ENCODE results near the gene EXD3. TPM values are rescaled to one million over a fixed set of nuclear protein-coding genes. Genes with fewer than 3 reads are reported as not detected.

EXD3 gene
- total RNA-seq, 2 donors from 2014 or later, result 15.4 to 17.8 TPM

- H3K9me3 ChIP-seq (ENCODE audit: control insufficient read depth, low read length, poor library complexity, severe bottlenecking), result no peaks in the 10 kb centered on the region
- Mint-ChIP-seq H3K27me3 (peaks cover 6% of the 10 kb centered on the region), H3K4me3 (peak overlapping the region; percentile 15), H3K27ac (no peak overlapping the region), H3K4me1 (peaks cover 25% of the 10 kb centered on the region), H3K36me3 (ENCODE audit: low read depth) (no peaks in the 10 kb centered on the region)
- ATAC-seq (no peak), DNase-seq (no peak)
Observed at GRCh38 chr9:137447722-137448601, 25.0 kb upstream of the EXD3 start.

DNA sequence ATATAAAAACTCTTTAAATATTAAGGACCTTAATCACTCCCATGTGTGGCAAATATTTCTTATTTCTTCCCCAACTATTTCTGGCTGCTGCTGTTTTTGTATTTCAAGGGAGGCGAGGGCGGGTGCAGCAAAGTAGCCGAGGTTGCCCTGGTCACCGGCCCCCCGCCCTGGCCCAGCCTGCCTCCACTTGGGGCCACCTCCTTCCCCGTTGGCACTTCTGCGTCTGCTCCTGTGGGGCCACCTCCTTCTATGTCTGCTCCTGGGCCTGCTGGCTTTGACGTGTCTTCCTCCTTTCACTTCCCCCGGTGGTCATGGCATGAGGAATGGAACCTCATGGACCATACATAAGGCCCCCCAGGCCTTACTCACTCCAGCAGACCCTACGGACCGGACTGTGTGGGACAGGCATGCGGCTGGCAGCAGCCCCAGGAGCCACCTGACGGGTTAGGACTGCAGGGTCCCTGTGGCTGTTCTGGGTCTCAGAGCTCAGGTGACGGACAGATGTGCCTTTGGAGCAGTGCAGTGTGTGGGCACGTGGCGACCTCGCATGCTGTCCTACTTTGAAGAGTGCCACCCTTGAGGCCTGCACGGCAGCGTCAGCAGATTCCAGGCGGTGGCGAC is 24.0 kb upstream of the EXD3 start:
- no peak overlapping the region for H3K27ac Mint-ChIP-seq
- DNase-seq (no peak), ATAC-seq (no peak)
- H3K36me3 Mint-ChIP-seq (ENCODE audit: low read depth), result no peaks in the 10 kb centered on the region
- peaks cover 2% of the 10 kb centered on the region for H3K9me3 ChIP-seq (ENCODE audit: control insufficient read depth, low read length, poor library complexity, severe bottlenecking)
- peaks cover 22% of the 10 kb centered on the region for H3K4me1 Mint-ChIP-seq
- H3K4me3 Mint-ChIP-seq, result no peak overlapping the region
- peaks cover 6% of the 10 kb centered on the region for H3K27me3 Mint-ChIP-seq

DNA sequence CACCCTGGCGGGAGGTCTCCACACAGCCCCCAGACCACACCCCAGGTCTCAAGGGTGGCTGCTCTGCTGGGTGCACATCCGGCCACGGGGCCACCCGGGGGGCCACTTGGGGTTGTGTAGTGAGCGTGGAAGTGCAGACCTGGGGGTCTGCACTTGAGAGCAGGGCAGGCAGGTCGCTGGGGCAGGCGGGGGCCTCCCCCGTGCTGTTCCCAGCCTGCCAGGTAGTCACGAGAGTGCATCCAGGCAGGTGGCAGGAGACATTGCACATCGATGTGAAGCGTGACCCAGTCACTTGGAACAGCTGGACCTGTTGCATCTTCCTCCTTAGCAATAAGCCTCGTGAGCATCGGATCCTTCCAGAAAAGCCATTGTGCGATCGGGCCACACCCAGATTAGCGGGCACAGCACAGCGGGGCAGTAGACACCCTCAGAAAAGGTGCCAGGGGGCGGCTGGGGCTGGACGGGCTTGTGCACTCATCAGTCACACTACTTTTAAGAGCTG is 23.0 kb upstream of the EXD3 start:
- peak in 2 of 3 donors; percentile 3 to 6 for DNase-seq
- H3K9me3 ChIP-seq (ENCODE audit: control insufficient read depth, low read length, poor library complexity, severe bottlenecking), result peaks cover 2% of the 10 kb centered on the region
- H3K4me1 Mint-ChIP-seq, result peaks cover 19% of the 10 kb centered on the region
- peak overlapping the region; percentile 39 for H3K27ac Mint-ChIP-seq
- H3K4me3 Mint-ChIP-seq, result no peak overlapping the region
- H3K36me3 Mint-ChIP-seq (ENCODE audit: low read depth), result no peaks in the 10 kb centered on the region
- H3K27me3 Mint-ChIP-seq, result peaks cover 6% of the 10 kb centered on the region
- ATAC-seq, result peak; percentile 1

GRCh38 chr9:137445275-137445807 is 22.4 kb upstream of the EXD3 start:
- Mint-ChIP-seq H3K27me3 (peaks cover 6% of the 10 kb centered on the region), H3K27ac (peak overlapping the region; percentile 39)

GRCh38 chr9:137444106-137444790 is 21.3 kb upstream of the EXD3 start:
- H3K4me3 Mint-ChIP-seq, result no peak overlapping the region
- no peaks in the 10 kb centered on the region for H3K36me3 Mint-ChIP-seq (ENCODE audit: low read depth)
- H3K9me3 ChIP-seq (ENCODE audit: control insufficient read depth, low read length, poor library complexity, severe bottlenecking), result peaks cover 2% of the 10 kb centered on the region
- DNase-seq, result no peak
- H3K27me3 Mint-ChIP-seq, result peaks cover 10% of the 10 kb centered on the region
- H3K4me1 Mint-ChIP-seq, result peaks cover 17% of the 10 kb centered on the region
- peak overlapping the region; percentile 8 for H3K27ac Mint-ChIP-seq
- no peak for ATAC-seq

More at GRCh38 chr9:137445275-137445807, 22.4 kb upstream of the EXD3 start:
- Mint-ChIP-seq H3K36me3 (ENCODE audit: low read depth) (no peaks in the 10 kb centered on the region), H3K4me1 (peaks cover 15% of the 10 kb centered on the region), H3K4me3 (no peak overlapping the region)
- ATAC-seq (peak; percentile 73), DNase-seq (peak; percentile 63 to 83 (median 70))
- H3K9me3 ChIP-seq (ENCODE audit: control insufficient read depth, low read length, poor library complexity, severe bottlenecking), result peaks cover 2% of the 10 kb centered on the region

DNA sequence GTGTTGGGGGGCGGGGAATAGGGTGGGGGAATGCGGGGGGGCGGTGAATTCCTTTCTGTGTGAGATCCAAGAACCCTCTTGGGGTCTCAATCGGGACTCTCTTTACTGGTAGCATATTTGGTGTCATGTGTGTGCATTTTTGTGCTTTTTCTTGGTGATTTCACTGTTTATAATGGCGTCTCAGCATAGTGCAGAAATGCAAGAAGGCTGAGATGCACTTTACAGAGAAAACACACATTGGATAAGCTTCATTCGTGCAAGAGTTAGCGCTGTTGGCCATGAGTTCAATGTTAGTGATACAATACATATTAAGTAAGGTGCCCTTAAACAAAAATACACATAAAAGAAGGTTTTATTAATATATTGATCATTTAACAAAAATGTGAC is 19.0 kb upstream of the EXD3 start:
- no peaks in the 10 kb centered on the region for H3K36me3 Mint-ChIP-seq (ENCODE audit: low read depth)
- H3K27me3 Mint-ChIP-seq, result peaks cover 12% of the 10 kb centered on the region
- peaks cover 11% of the 10 kb centered on the region for H3K4me1 Mint-ChIP-seq
- no peak for ATAC-seq
- H3K9me3 ChIP-seq (ENCODE audit: control insufficient read depth, low read length, poor library complexity, severe bottlenecking), result peaks cover 2% of the 10 kb centered on the region
- H3K27ac Mint-ChIP-seq, result no peak overlapping the region
- DNase-seq, result no peak
- peak overlapping the region; percentile 28 for H3K4me3 Mint-ChIP-seq

DNA sequence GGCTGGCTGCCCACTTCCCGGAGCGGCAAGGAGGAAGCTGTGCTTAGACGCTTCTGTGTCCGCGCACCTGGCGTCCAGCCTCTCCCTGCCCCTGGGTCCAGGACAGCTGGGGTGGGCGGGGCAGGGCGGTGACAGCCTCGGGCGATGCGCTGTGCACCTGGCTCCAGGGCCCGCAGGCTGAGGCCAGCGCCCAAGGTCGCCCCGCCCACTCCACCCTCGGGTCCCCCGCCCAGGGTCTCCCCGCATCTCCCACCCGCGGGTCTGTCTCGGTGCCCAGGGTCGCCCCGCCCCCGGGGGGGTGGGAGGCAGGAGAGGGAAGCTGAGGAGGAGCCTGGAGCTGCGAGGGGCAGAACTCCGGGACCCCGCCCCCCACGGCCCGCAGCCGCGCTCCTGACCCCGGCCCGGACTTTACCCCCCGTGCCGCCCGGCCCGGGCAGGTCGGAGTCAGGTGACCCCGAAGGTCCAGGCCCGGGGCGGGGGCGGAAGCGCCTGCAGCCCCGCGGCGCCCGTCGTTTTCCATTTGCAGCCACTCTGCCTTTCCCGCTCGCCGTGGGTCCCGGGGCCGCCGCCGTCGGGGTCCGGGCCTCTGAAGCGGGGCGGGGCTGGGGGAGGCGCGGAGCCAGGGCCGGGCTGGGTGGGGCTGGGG is 18.4 kb upstream of the EXD3 start, which contains the start of gene ENTPD8:
Gene ENTPD8 (minus strand): TSS at position 69 of the 646 bp plus-strand sequence. CDS start 3,072 bp downstream, outside the sequence.
- peaks cover 12% of the 10 kb centered on the region for H3K27me3 Mint-ChIP-seq
- no peak within 1 kb of the TSS for H3K27ac Mint-ChIP-seq
- ATAC-seq, result no peak
- no peaks in the 10 kb centered on the region for H3K36me3 Mint-ChIP-seq (ENCODE audit: low read depth)
- peak within 1 kb of the TSS; percentile 28 for H3K4me3 Mint-ChIP-seq
- peaks cover 10% of the 10 kb centered on the region for H3K4me1 Mint-ChIP-seq
- peaks cover 2% of the 10 kb centered on the region for H3K9me3 ChIP-seq (ENCODE audit: control insufficient read depth, low read length, poor library complexity, severe bottlenecking)
- peak in 2 of 3 donors; percentile 5 to 29 for DNase-seq

DNA sequence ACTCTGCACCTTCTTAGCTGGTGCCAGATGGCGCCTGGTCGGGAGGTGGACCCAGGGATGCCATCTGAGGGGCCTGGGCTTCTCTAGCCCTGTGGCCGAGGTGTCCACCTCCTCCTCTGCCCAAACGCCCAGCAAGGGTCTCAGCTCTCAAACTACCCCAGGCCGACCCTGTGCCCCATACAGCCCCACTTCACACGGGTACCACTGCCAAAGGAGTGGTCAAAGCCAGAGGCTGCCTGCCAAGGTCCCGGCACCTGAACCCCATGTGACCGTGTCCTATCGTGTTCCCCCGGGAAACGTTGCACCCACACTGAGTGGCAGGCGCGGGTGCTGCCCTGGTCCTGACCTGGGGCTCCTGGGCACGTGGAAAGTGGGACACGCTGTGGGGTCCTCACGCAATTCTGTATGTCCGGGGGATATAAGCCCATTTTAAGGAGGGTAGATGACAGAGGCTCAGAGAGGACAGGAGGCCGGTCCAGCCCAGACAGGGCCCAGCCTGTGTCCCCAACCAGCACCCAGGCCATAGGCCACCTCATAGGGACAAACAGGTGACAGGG is 16.3 kb upstream of the EXD3 start:
- ATAC-seq (no peak), DNase-seq (peak in 2 of 3 donors; percentile 3 to 8)
- peaks cover 12% of the 10 kb centered on the region for H3K27me3 Mint-ChIP-seq

DNA sequence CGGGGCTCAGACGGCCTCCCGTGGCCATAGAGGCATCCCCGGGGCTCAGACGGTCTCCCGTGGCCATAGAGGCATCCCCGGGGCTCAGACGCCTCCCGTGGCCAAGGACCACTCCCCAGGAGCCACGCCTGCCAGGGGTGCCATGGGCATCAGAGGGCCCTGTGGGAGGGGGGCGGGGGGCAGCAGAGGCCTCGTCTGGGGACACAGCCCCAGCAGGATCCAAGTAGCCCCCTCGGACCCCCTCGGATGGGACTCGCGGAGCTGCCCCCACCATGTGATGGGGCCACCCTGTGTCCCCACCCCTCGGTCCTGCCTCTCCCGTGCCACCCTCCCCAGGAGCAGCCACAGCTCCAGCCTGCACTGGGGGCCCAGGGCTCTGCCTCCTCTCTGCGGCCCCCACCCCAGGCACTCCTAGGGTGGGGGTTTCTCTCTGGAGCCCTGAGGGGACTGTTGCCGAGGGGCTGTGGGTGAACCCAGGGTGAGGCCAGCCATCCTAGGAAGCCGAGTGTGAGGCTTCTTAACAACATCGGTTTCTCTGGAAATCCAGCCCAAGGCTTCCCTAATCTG is 15.7 kb upstream of the EXD3 start:
- no peak overlapping the region for H3K27ac Mint-ChIP-seq
- peak in 1 of 3 donors; percentile 5 for DNase-seq
- H3K4me3 Mint-ChIP-seq, result no peak overlapping the region
- peaks cover 2% of the 10 kb centered on the region for H3K9me3 ChIP-seq (ENCODE audit: control insufficient read depth, low read length, poor library complexity, severe bottlenecking)
- peaks cover 4% of the 10 kb centered on the region for H3K4me1 Mint-ChIP-seq
- no peaks in the 10 kb centered on the region for H3K36me3 Mint-ChIP-seq (ENCODE audit: low read depth)
- ATAC-seq, result no peak
- peaks cover 10% of the 10 kb centered on the region for H3K27me3 Mint-ChIP-seq

More for the DNA sequence above, 16.3 kb upstream of the EXD3 start:
- peaks cover 2% of the 10 kb centered on the region for H3K9me3 ChIP-seq (ENCODE audit: control insufficient read depth, low read length, poor library complexity, severe bottlenecking)
- Mint-ChIP-seq H3K4me1 (peaks cover 4% of the 10 kb centered on the region), H3K36me3 (ENCODE audit: low read depth) (no peaks in the 10 kb centered on the region), H3K27ac (no peak overlapping the region), H3K4me3 (peak overlapping the region; percentile 72)

DNA sequence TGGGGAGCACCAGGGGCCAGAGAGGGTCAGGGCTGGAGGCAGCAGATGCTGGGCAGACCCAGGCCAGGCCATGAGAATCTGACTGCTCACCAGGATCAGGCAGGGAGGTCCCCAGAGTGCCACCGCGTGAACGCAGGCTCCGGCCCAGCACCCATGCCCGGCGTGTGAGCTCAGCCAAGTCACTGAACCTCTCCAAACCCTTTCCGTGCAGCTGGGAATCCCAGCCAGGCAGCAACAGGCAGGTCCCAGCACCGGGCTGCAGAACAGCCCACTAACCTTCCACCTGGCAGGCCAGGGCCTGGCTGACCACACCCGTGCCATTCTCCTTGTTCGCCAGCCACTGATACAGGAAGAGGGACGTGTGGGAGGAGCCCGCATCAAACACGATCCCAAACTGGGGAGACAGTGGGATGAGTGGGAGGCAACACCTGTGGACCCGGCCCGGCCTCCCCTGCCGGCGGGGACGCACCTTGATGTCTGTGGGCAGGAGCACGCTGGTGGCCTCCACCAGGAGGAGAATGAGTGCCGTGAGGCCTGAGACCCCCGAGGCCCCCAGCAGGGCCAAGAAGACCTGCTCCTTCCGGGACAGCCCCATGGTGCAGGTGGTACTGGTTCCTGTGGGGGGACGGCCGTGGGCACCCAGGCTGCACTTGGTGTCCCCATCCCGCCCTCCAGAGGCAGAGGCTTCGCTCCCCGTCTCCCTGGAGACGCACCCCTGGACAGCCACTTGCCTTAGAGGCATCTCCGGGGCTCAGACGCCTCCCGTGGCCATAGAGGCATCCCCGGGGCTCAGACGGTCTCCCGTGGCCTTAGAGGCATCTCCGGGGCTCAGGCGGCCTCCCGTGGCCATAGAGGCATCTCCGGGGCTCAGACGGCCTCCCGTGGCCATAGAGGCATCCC is 15.0 kb upstream of the EXD3 start:
- Mint-ChIP-seq H3K36me3 (ENCODE audit: low read depth) (no peaks in the 10 kb centered on the region), H3K4me3 (no peak overlapping the region), H3K4me1 (peaks cover 4% of the 10 kb centered on the region), H3K27me3 (peaks cover 6% of the 10 kb centered on the region), H3K27ac (no peak overlapping the region)
- DNase-seq (peak in 2 of 3 donors; percentile 3 to 4), ATAC-seq (no peak)
- H3K9me3 ChIP-seq (ENCODE audit: control insufficient read depth, low read length, poor library complexity, severe bottlenecking), result peaks cover 2% of the 10 kb centered on the region
